Hepatocyte (in vitro differentiated cells): ENCODE measurements around the gene DDX28. TPM values are rescaled to one million over a fixed set of nuclear protein-coding genes. Genes with fewer than 3 reads are reported as not detected.
A peak's percentile ranks its signal among the peaks of the same experiment; 100 is the strongest.

ENCODE experiments used
- DNase-seq: peaks from one replicate; pipeline ENCODE4 v3.0.0-alpha.2; 2016; ENCODE audit warnings: low spot score
- H2AFZ ChIP-seq: fragments of 200-600 bp; sonication (generic); 2 replicates; pipeline ENCODE4 v1.6.0; 2016; ENCODE audit warnings: antibody characterized with exemption, mild to moderate bottlenecking
- H3K27ac ChIP-seq: fragments of 200-600 bp; sonication (generic); 2 replicates; pipeline ENCODE4 v1.5.1; 2016; ENCODE audit warnings: mild to moderate bottlenecking
- H3K27me3 ChIP-seq: fragments of 200-600 bp; sonication (generic); 2 replicates; pipeline ENCODE4 v1.6.1; 2016
- H3K36me3 ChIP-seq: fragments of 200-600 bp; sonication (generic); replicated peaks from 2 replicates; pipeline ENCODE4 v1.5.1; 2016; ENCODE audit warnings: low read depth; ENCODE audit not compliant: insufficient read depth
- H3K4me1 ChIP-seq: fragments of 200-600 bp; sonication (generic); 2 replicates; pipeline ENCODE4 v1.5.1; 2016; ENCODE audit warnings: mild to moderate bottlenecking, moderate library complexity; ENCODE audit not compliant: insufficient read depth
- H3K4me2 ChIP-seq: fragments of 200-600 bp; sonication (generic); 2 replicates; pipeline ENCODE4 v1.6.0; 2016
- H3K4me3 ChIP-seq: fragments of 200-600 bp; sonication (generic); 2 replicates; pipeline ENCODE4 v1.5.1; 2016; ENCODE audit warnings: mild to moderate bottlenecking
- H3K79me2 ChIP-seq: fragments of 200-600 bp; sonication (generic); 2 replicates; pipeline ENCODE4 v1.6.0; 2017; ENCODE audit warnings: mild to moderate bottlenecking
- H3K9me2 ChIP-seq: fragments of 200-600 bp; sonication (generic); replicated peaks from 2 replicates; pipeline ENCODE4 v1.6.0; 2017; ENCODE audit warnings: mild to moderate bottlenecking; ENCODE audit not compliant: insufficient read depth
- H3K9me3 ChIP-seq: fragments of 200-600 bp; sonication (generic); 2 replicates; pipeline ENCODE4 v1.5.1; 2016; ENCODE audit warnings: low read depth, mild to moderate bottlenecking
- H4K20me1 ChIP-seq: fragments of 200-600 bp; sonication (generic); 2 replicates; pipeline ENCODE4 v1.6.0; 2016; ENCODE audit warnings: mild to moderate bottlenecking; ENCODE audit not compliant: insufficient read depth, poor library complexity, severe bottlenecking
- EZH2 ChIP-seq: fragments of 200-600 bp; sonication (generic); IDR thresholded peaks from 2 replicates; pipeline ENCODE4 v1.6.1; 2016; ENCODE audit warnings: antibody characterized with exemption, mild to moderate bottlenecking, borderline replicate concordance
- EZH2phosphoT487 ChIP-seq: fragments of 200-600 bp; sonication (generic); IDR thresholded peaks from one replicate; pipeline ENCODE4 v1.6.1; 2018; ENCODE audit warnings: antibody characterized with exemption, mild to moderate bottlenecking, low read depth, moderate library complexity; ENCODE audit not compliant: unreplicated experiment, severe bottlenecking
- WGBS: methylation state at CpG from one replicate; pipeline ENCODE4 v1.1.6; 2016; ENCODE audit warnings: low lambda C conversion rate; ENCODE audit errors: missing lambda C conversion rate; 5-methylcytosine and 5-hydroxymethylcytosine counted together
- polyA plus RNA-seq: library from polyadenylated mRNA; unstranded; fragments of >200 nt; fragmentation: Nextera tagmentation; extraction: Ambion mirVana; gene quantifications from 2 replicates; pipeline ENCODE4 v1.2.1, GENCODE V29; 2016
- total RNA-seq: library from RNA; depleted of rRNA; stranded (reverse); fragments of >200 nt; gene quantifications from 2 replicates; pipeline ENCODE4 v1.2.3, GENCODE V29; 2014
- TF ChIP-seq, protein P1 (sequence below): fragments of 200-600 bp; sonication (generic); IDR thresholded peaks from 2 replicates; pipeline ENCODE4 v1.5.1; 2016; ENCODE audit warnings: antibody characterized with exemption, mild to moderate bottlenecking; ENCODE audit not compliant: poor library complexity

The DDX28 gene
- total and polyA plus RNA-seq, 2 experiments from 2014 or later: 8.6 to 12.5 TPM

DNA sequence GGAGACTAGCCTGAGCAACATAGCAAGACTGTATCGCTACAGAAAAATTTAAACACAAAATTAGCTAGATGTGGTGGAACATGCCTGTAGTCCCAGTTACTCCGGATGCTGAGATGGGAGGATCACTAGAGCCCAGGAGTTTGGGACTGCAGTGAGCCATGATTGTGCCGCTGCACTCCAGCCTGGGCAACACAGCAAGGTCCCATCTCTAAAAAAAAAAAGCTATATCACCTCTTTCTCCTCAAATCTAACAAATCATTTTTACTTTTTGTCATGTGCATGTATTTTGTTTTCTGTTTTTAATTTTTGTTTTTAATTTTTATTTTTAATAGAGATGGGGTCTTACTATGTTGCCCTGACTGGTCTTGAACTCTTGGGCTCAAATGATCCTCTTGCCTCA is 6.0 kb upstream of the DDX28 start:
- no peak overlapping the region for H3K27ac ChIP-seq
- TF ChIP-seq EZH2: no peak
- no peak for TF ChIP-seq EZH2phosphoT487
- 96% methylated on average over 3 of the region's 3 CpGs for WGBS

DNA sequence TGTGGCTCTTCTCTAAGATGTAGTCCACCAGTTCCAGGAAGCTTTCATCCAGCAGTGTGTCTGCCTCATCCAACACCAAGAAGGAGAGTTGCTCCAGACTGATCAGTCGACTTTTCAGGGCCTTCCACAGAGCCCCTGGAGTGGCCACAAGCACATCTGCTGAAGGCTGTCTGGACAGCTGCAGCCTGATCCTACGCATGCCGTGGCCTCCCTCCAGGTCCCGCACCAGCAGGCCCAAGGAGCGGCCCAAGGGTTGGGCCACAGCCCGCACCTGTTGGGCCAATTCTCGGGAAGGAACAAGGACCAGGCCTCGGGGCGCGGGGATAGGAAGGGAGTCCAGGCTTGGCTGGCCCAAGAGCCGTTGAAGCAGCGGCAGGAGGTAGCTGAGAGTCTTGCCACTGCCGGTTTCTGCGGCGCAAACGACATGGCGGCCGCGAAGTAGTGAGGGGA is 729 bp downstream of the DDX28 start:
- no peak for DNase-seq
- no peaks in the 10 kb centered on the region for H3K36me3 ChIP-seq
- H3K79me2 ChIP-seq: peaks cover 32% of the 10 kb centered on the region
- no peaks in the 10 kb centered on the region for H4K20me1 ChIP-seq
- H3K4me1 ChIP-seq: peaks cover 14% of the 10 kb centered on the region
- WGBS: 20% methylated on average over 19 of the region's 19 CpGs
- H3K4me3 ChIP-seq: peak overlapping the region; percentile 88
- peak overlapping the region; percentile 93 for H3K27ac ChIP-seq
- H2AFZ ChIP-seq: peak overlapping the region; percentile 97
- no peaks in the 10 kb centered on the region for H3K9me3 ChIP-seq
- H3K4me2 ChIP-seq: peak overlapping the region; percentile 93
- no peaks in the 10 kb centered on the region for H3K27me3 ChIP-seq
- TF ChIP-seq EZH2 (no peak), EZH2phosphoT487 (no peak)
- TF ChIP-seq, protein P1, sequence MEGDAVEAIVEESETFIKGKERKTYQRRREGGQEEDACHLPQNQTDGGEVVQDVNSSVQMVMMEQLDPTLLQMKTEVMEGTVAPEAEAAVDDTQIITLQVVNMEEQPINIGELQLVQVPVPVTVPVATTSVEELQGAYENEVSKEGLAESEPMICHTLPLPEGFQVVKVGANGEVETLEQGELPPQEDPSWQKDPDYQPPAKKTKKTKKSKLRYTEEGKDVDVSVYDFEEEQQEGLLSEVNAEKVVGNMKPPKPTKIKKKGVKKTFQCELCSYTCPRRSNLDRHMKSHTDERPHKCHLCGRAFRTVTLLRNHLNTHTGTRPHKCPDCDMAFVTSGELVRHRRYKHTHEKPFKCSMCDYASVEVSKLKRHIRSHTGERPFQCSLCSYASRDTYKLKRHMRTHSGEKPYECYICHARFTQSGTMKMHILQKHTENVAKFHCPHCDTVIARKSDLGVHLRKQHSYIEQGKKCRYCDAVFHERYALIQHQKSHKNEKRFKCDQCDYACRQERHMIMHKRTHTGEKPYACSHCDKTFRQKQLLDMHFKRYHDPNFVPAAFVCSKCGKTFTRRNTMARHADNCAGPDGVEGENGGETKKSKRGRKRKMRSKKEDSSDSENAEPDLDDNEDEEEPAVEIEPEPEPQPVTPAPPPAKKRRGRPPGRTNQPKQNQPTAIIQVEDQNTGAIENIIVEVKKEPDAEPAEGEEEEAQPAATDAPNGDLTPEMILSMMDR: no peak
- no peaks in the 10 kb centered on the region for H3K9me2 ChIP-seq

More for the DNA sequence above, 6.0 kb upstream of the DDX28 start:
- H3K79me2 ChIP-seq: peaks cover 15% of the 10 kb centered on the region
- no peak for DNase-seq
- H3K4me3 ChIP-seq: no peak overlapping the region
- H3K9me2 ChIP-seq: no peaks in the 10 kb centered on the region
- no peak overlapping the region for H3K4me2 ChIP-seq
- no peaks in the 10 kb centered on the region for H4K20me1 ChIP-seq
- H3K4me1 ChIP-seq: peaks cover 2% of the 10 kb centered on the region
- H3K9me3 ChIP-seq: no peaks in the 10 kb centered on the region
- no peaks in the 10 kb centered on the region for H3K36me3 ChIP-seq
- H2AFZ ChIP-seq: no peak overlapping the region
- no peaks in the 10 kb centered on the region for H3K27me3 ChIP-seq

GRCh38 chr16:68021490-68021889 is 1.5 kb downstream of the DDX28 start:
- no peak overlapping the region for H3K27ac ChIP-seq
- 97% methylated on average over 10 of the region's 10 CpGs for WGBS
- peaks cover 32% of the 10 kb centered on the region for H3K79me2 ChIP-seq
- H3K4me2 ChIP-seq: peak overlapping the region; percentile 93
- TF ChIP-seq EZH2 (no peak), EZH2phosphoT487 (no peak)
- TF ChIP-seq, protein P1: no peak
- no peaks in the 10 kb centered on the region for H4K20me1 ChIP-seq
- no peaks in the 10 kb centered on the region for H3K27me3 ChIP-seq
- no peaks in the 10 kb centered on the region for H3K9me2 ChIP-seq
- no peak overlapping the region for H2AFZ ChIP-seq
- peaks cover 14% of the 10 kb centered on the region for H3K4me1 ChIP-seq
- no peak for DNase-seq
- H3K36me3 ChIP-seq: no peaks in the 10 kb centered on the region
- no peak overlapping the region for H3K4me3 ChIP-seq
- H3K9me3 ChIP-seq: no peaks in the 10 kb centered on the region

- Histone ChIP-seq H3K9me2 (no peaks in the 10 kb centered on the region), H3K4me2 (no peak overlapping the region), H3K79me2 (peaks cover 20% of the 10 kb centered on the region), H3K36me3 (no peaks in the 10 kb centered on the region), H3K27ac (no peak overlapping the region), H3K4me3 (no peak overlapping the region), H4K20me1 (no peaks in the 10 kb centered on the region), H3K4me1 (peaks cover 14% of the 10 kb centered on the region), H3K27me3 (no peaks in the 10 kb centered on the region), H2AFZ (no peak overlapping the region), H3K9me3 (no peaks in the 10 kb centered on the region)
- TF ChIP-seq EZH2 (no peak), EZH2phosphoT487 (no peak)
- TF ChIP-seq, protein P1: no peak
- no peak for DNase-seq
- 57% methylated on average over 8 of the region's 8 CpGs for WGBS
Observed at GRCh38 chr16:68019167-68019680, 3.8 kb downstream of the DDX28 start.
